HEK293T (cell line): Measurements from ENCODE around the gene TNIK.

Experiments
- BHLHE40 ChIP-seq: fragments of 450-650 bp; IDR thresholded peaks from 2 replicates; pipeline ENCODE4 v1.6.1; 2016; ENCODE audit warnings: mild to moderate bottlenecking, moderate library complexity, borderline replicate concordance
- ELF4 ChIP-seq: fragments of 450-650 bp; IDR thresholded peaks from 2 replicates; pipeline ENCODE4 v1.6.1; 2017; ENCODE audit warnings: antibody characterized with exemption
- FOXA1 ChIP-seq: fragments of 450-650 bp; IDR thresholded peaks from 2 replicates; pipeline ENCODE4 v1.6.1; 2016; ENCODE audit warnings: mild to moderate bottlenecking
- FOXK2 ChIP-seq: fragments of 450-650 bp; IDR thresholded peaks from 2 replicates; pipeline ENCODE4 v1.6.1; 2016; ENCODE audit warnings: mild to moderate bottlenecking
- FOXM1 ChIP-seq: fragments of 450-650 bp; IDR thresholded peaks from 2 replicates; pipeline ENCODE4 v1.6.1; 2017; ENCODE audit warnings: mild to moderate bottlenecking, borderline replicate concordance
- L3MBTL2 ChIP-seq: fragments of 450-650 bp; conservative IDR thresholded peaks from 2 replicates; pipeline ENCODE4 v1.6.1; 2016; ENCODE audit warnings: mild to moderate bottlenecking
- LEF1 ChIP-seq: fragments of 450-650 bp; IDR thresholded peaks from 2 replicates; pipeline ENCODE4 v1.6.1; 2017; ENCODE audit warnings: mild to moderate bottlenecking, borderline replicate concordance
- PKNOX1 ChIP-seq: fragments of 450-650 bp; IDR thresholded peaks from 2 replicates; pipeline ENCODE4 v1.6.1; 2016
- SP1 ChIP-seq: fragments of 450-650 bp; IDR thresholded peaks from 2 replicates; pipeline ENCODE4 v1.6.1; 2017
- TARDBP ChIP-seq: fragments of 450-650 bp; IDR thresholded peaks from 2 replicates; pipeline ENCODE4 v1.6.1; 2016
- ZNF384 ChIP-seq: fragments of 450-650 bp; IDR thresholded peaks from 2 replicates; pipeline ENCODE4 v1.6.1; 2016

- TF ChIP-seq BHLHE40 (no peak), SP1 (no peak), ELF4 (no peak), FOXA1 (no peak), ZNF384 (no peak), PKNOX1 (no peak), L3MBTL2 (no peak), TARDBP (no peak), FOXM1 (no peak), LEF1 (no peak), FOXK2 (no peak)
These were observed 87.5 kb downstream of the TNIK start for GRCh38 chr3:171372694-171373093.
